Fibroblast of skin of right quadriceps (primary cell): Measurements from ENCODE around the gene ZNF665.
"Not testable (repeated sequence)": the region's sequence is repeated elsewhere in the genome, so short reads cannot be mapped to it uniquely, and the experiment has no call there.

Experiments used
- DNase-seq: peaks from one replicate; pipeline ENCODE4 v3.0.0-alpha.2; 2013

ZNF665 gene

DNA sequence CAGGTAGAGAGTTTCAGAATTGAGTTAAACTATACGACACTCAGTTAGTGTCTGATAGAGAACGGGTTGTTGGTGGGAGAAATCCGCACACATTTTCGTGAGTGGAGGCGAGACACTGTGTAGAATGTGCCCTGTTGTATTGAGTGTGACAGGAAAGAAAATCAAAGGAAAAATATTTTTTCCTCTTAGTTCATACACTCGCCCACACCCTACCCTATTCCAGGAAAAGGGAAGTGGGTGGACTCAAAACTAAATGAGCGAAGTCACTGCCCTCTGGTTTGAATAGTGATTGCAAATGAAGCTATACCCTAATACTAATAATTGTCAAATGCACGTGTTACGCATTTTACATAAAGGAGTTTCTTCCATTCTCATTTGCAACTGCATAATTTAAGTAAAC, 36.3 kb downstream of the ZNF665 start:
- DNase-seq: no peak

DNA sequence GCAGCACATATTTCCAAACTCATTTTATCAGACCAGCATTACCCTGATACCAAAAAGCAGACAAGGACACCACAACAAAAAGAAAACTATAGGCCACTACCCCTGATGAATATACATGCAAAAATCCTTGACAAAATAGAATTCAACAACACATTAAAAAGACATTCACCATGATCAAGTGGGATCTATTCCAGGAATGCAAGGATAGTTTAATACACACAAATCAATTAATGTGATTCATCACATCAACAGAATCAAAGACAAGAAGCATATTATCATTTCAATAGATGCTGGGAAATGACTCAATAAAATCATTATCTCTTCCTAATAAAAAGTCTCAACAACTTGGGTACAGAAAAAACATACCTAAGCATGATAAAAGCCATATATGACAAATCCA, 45.5 kb downstream of the ZNF665 start:
- no peak for DNase-seq

GRCh38 chr19:53140351-53140750, 52.8 kb downstream of the ZNF665 start:
- DNase-seq: no peak

- no peak for DNase-seq
Measured at GRCh38 chr19:53136432-53136831, 56.7 kb downstream of the ZNF665 start.

GRCh38 chr19:53132141-53132991, 60.8 kb downstream of the ZNF665 start, which contains the start of gene ZNF415:
TSS of gene ZNF415 (minus strand) at chr19:53132910. CDS start at chr19:53122676, 10,234 bp downstream.
- DNase-seq: peak; percentile 77

DNA sequence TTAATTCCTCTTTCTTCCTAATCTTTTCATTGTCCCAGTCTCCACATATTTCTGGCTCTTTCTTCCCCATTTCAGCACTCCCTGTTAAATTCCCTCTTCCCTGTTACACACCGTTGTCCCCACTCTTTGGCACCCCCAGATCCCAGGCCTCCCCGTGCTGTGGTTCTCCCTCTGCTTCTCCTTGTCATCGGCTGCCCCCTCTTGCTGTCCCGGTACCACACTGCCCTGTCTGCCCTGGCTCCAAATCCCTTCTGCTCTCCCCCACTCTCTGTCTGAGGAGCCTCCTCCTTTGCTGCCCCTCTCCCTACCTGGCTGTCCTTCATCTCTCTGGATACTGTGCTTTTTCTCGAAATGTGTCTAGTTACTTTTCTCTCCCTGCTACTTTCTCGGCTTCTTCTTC, 61.4 kb downstream of the ZNF665 start:
- no peak for DNase-seq

DNA sequence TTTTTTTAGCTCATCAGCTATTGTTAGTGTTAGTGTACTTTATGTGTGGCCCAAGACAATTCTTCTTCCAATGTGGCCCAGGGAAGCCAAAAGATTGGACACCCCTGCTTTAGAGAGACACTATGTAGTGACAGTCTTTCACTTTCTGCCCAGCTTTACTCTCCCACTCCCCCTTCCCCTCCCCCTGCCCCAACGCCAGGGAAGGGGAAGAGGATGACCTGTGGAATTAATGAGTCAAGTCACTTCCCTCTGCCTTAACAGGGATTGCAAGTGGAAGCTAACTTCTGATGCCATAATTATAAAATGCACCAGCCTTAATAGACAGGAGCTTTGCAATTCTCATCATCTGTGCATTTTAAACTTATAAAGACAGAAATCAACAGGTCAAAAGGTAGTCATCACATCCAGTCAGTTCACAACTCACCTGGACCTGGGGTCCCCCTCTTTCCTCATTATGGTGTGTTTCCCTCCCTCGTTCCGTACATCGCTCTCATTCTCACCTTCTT, 62.0 kb downstream of the ZNF665 start:
- no peak for DNase-seq

DNA sequence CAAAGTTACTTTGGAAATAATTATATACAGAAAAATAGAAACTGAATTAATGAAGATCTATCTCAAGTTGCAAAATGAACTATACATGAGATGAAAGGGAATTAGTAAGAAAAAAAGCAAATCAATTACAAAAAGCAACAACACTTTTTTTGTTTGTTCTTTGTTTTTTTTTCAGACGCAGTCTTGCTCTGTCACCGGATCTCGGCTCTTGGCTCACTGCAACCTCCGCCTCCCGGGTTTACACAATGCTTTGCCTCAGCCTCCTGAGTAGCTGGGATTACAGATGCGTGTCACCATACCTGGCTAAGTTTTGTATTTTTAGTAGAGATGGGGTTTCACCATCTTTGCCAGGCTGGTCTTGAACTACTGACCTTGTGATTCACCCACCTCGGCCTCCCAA, 62.7 kb downstream of the ZNF665 start:
- DNase-seq: no peak

GRCh38 chr19:53126733-53127526, 66.2 kb downstream of the ZNF665 start:
- not testable (repeated sequence) for DNase-seq

GRCh38 chr19:53123400-53123799, 69.8 kb downstream of the ZNF665 start:
- DNase-seq: no peak
